GM12801 (cell line): ENCODE measurements around the gene THAP2.

Source experiments
- TF ChIP-seq, protein P1 (sequence below): IDR thresholded peaks from one replicate; pipeline ENCODE4 v1.5.1; 2011; ENCODE audit warnings: control low read depth; ENCODE audit not compliant: insufficient read length; ENCODE audit errors: extremely low read depth

Gene THAP2

DNA sequence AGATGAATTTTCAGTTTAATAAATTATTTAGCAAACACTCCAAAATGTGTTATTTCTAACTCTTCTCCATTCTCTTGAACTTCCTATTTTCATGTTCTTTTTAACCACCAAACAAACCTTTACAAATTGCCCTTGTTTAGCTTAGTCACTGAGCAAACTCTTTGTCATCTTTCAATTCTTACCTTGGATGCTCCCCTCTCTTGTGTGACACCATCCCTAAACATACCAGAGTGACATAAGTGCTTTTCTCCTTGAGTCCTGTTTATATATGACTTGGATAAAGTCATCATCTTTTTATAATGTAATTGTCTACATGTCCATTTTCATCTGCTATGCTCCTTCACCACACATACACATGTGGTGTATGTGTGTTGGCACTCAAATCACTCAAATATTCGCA is 18.4 kb downstream of the THAP2 start:
- TF ChIP-seq, protein P1, sequence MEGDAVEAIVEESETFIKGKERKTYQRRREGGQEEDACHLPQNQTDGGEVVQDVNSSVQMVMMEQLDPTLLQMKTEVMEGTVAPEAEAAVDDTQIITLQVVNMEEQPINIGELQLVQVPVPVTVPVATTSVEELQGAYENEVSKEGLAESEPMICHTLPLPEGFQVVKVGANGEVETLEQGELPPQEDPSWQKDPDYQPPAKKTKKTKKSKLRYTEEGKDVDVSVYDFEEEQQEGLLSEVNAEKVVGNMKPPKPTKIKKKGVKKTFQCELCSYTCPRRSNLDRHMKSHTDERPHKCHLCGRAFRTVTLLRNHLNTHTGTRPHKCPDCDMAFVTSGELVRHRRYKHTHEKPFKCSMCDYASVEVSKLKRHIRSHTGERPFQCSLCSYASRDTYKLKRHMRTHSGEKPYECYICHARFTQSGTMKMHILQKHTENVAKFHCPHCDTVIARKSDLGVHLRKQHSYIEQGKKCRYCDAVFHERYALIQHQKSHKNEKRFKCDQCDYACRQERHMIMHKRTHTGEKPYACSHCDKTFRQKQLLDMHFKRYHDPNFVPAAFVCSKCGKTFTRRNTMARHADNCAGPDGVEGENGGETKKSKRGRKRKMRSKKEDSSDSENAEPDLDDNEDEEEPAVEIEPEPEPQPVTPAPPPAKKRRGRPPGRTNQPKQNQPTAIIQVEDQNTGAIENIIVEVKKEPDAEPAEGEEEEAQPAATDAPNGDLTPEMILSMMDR = no peak

DNA sequence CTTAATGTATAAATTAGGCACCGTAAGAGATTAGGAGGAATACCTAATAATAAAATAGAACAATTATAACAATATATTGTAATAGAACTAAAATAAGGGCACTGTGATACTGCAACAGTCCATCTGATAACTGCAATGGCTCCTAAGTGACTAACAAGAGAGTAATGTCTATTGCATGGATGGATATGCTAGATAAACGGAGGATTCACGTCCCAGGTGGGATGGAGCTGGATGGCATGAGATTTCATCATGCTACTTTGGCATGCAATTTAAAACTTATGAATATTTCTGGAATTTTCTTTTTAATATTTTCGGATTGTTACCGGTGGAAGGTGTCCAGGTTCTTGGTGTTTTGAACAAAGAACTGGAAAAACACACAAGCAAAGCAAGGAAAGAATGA is 19.5 kb downstream of the THAP2 start:
- TF ChIP-seq, protein P1 = no peak

- TF ChIP-seq, protein P1 = no peak
Measured at GRCh38 chr12:71684081-71684480, 20.0 kb downstream of the THAP2 start.

- TF ChIP-seq, protein P1 = no peak
Measured at GRCh38 chr12:71685312-71685906, 21.3 kb downstream of the THAP2 start.

GRCh38 chr12:71685914-71686657 is 22.0 kb downstream of the THAP2 start, which contains the start of gene TMEM19:
TSS of gene TMEM19 (plus strand) at chr12:71686082. CDS start at chr12:71686681, 599 bp downstream.
- TF ChIP-seq, protein P1 = no peak

GRCh38 chr12:71686658-71687025 is 22.5 kb downstream of the THAP2 start:
- TF ChIP-seq, protein P1 = no peak

- TF ChIP-seq, protein P1 = no peak
Measured at GRCh38 chr12:71688961-71689570, 25.0 kb downstream of the THAP2 start.
